CD8-positive, alpha-beta memory T cell (primary cell): ENCODE data around the gene PHACTR2. TPM values are rescaled to one million over a fixed set of nuclear protein-coding genes. Genes with fewer than 3 reads are reported as not detected.

Experiments used
- CTCF ChIA-PET: fragments of 350-600 bp; sonication (Branson Sonifier 250); formaldehyde crosslinking; loops from one replicate; lab custom pipeline; 2021; ENCODE audit warnings: antibody characterized with exemption; lab: Charles Lee
- POLR2A ChIA-PET: fragments of 350-600 bp; sonication (Branson Sonifier 250); formaldehyde crosslinking; loops from one replicate; lab custom pipeline; 2021; ENCODE audit warnings: antibody characterized with exemption; lab: Charles Lee
- DNase-seq, 5 donors: peaks; one replicate each; pipeline versions ENCODE4 v3.0.0 to v3.0.0-alpha.2; 2020 to 2022; ENCODE audit warnings: mixed read lengths in 1 of 5
- H3K27ac ChIP-seq: one replicate; pipeline ENCODE4 v1.7.0; 2013; ENCODE audit warnings: low read depth, mild to moderate bottlenecking, low read length, moderate library complexity
- H3K27me3 ChIP-seq: 2 replicates; pipeline ENCODE4 v1.7.0; 2013; ENCODE audit warnings: low read length, mild to moderate bottlenecking; ENCODE audit not compliant: insufficient read depth, poor library complexity, severe bottlenecking
- H3K36me3 ChIP-seq: 2 replicates; pipeline ENCODE4 v1.7.0; 2013; ENCODE audit warnings: mild to moderate bottlenecking, low read length, moderate library complexity; ENCODE audit not compliant: insufficient read depth
- H3K4me1 ChIP-seq: 2 replicates; pipeline ENCODE4 v1.7.0; 2013; ENCODE audit warnings: mild to moderate bottlenecking, low read length, moderate library complexity; ENCODE audit not compliant: insufficient read depth
- H3K4me3 ChIP-seq: 2 replicates; pipeline ENCODE4 v1.7.0; 2013; ENCODE audit warnings: mild to moderate bottlenecking, low read length
- H3K9me3 ChIP-seq: 2 replicates; pipeline ENCODE4 v1.7.0; 2013; ENCODE audit warnings: mild to moderate bottlenecking, low read length
- H3K27ac Mint-ChIP-seq, 8 donors: one replicate each; pipeline ENCODE4 v1.8.0; 2020 to 2021; ENCODE audit warnings: mixed read lengths in 8 of 8, mild to moderate bottlenecking in 6 of 8, inconsistent platforms in 3 of 8, moderate library complexity in 3 of 8
- H3K27me3 Mint-ChIP-seq, 2 donors: one replicate each; pipeline ENCODE4 v1.8.0; 2020 to 2021; ENCODE audit warnings: mixed read lengths in 2 of 2, mild to moderate bottlenecking in 1 of 2, moderate library complexity in 1 of 2
- H3K36me3 Mint-ChIP-seq, 3 donors: one replicate each; pipeline ENCODE4 v1.8.0; 2020 to 2021; ENCODE audit warnings: mixed read lengths in 3 of 3, inconsistent platforms in 1 of 3, mild to moderate bottlenecking in 1 of 3
- H3K4me1 Mint-ChIP-seq, 3 donors: one replicate each; pipeline ENCODE4 v1.8.0; 2020 to 2021; ENCODE audit warnings: mixed read lengths in 3 of 3, inconsistent platforms in 1 of 3, mild to moderate bottlenecking in 1 of 3
- H3K4me3 Mint-ChIP-seq, 7 donors: one replicate each; pipeline ENCODE4 v1.8.0; 2020 to 2021; ENCODE audit warnings: mixed read lengths in 7 of 7, mild to moderate bottlenecking in 6 of 7, moderate library complexity in 4 of 7, inconsistent platforms in 2 of 7
- H3K9me3 Mint-ChIP-seq, 5 donors: one replicate each; pipeline ENCODE4 v1.8.0; 2020 to 2022; ENCODE audit warnings: mixed read lengths in 5 of 5, mild to moderate bottlenecking in 3 of 5, moderate library complexity in 2 of 5, inconsistent platforms in 1 of 5
- polyA plus RNA-seq: library from polyadenylated mRNA; unstranded; fragments of 300-500 nt; fragmentation: Illumina TruSeq; gene quantifications from one replicate; pipeline ENCODE4 v1.2.3, GENCODE V29; 2021
- total RNA-seq, 2 experiments: library from RNA; stranded (reverse); gene quantifications; one replicate each; pipeline ENCODE4 v1.2.3, GENCODE V29; 2021

PHACTR2 gene
- total and polyA plus RNA-seq, 3 experiments from 2014 or later: 27.8 to 42.1 (median 29.1) TPM

GRCh38 chr6:143802833-143803565, 125.2 kb downstream of the PHACTR2 start:
- Histone ChIP-seq H3K4me1 (no peaks in the 10 kb centered on the region), H3K4me3 (no peak overlapping the region), H3K36me3 (no peaks in the 10 kb centered on the region), H3K9me3 (no peaks in the 10 kb centered on the region), H3K27me3 (no peaks in the 10 kb centered on the region), H3K27ac (no peak overlapping the region)
- ChIA-PET POLR2A (interaction anchor here (0.7 kb wide), 1 partner anchor 14 kb away, joined by 3 read pairs; no protein-coding TSS in a partner anchor), CTCF (no interaction called here)
- H3K27me3 Mint-ChIP-seq: peaks cover 0 to 2% of the 10 kb centered on the region in 2 donors
- peaks cover 32 to 65% (median 40%) of the 10 kb centered on the region in 3 donors for H3K36me3 Mint-ChIP-seq
- no peak overlapping the region for H3K4me3 Mint-ChIP-seq
- peak overlapping the region in 1 of 8 donors; percentile 72 for H3K27ac Mint-ChIP-seq
- no peak for DNase-seq
- peaks cover 11 to 22% (median 18%) of the 10 kb centered on the region in 5 donors for H3K9me3 Mint-ChIP-seq
- H3K4me1 Mint-ChIP-seq: peaks cover 7 to 39% (median 13%) of the 10 kb centered on the region in 3 donors

- Histone ChIP-seq H3K4me1 (no peaks in the 10 kb centered on the region), H3K9me3 (no peaks in the 10 kb centered on the region), H3K27ac (no peak overlapping the region), H3K27me3 (no peaks in the 10 kb centered on the region), H3K36me3 (no peaks in the 10 kb centered on the region), H3K4me3 (no peak overlapping the region)
- ChIA-PET CTCF (no interaction called here), POLR2A (no interaction called here)
- Mint-ChIP-seq H3K27ac (peak overlapping the region in 2 of 8 donors; percentile 40 to 83), H3K9me3 (peaks cover 9 to 16% (median 13%) of the 10 kb centered on the region in 5 donors), H3K27me3 (peaks cover 0 to 2% of the 10 kb centered on the region in 2 donors), H3K4me1 (peaks cover 7 to 37% (median 12%) of the 10 kb centered on the region in 3 donors), H3K4me3 (no peak overlapping the region), H3K36me3 (peaks cover 23 to 61% (median 35%) of the 10 kb centered on the region in 3 donors)
- no peak for DNase-seq
These were observed 126.2 kb downstream of the PHACTR2 start for GRCh38 chr6:143803769-143804568.

- Histone ChIP-seq H3K4me1 (no peaks in the 10 kb centered on the region), H3K27ac (peak overlapping the region; percentile 54), H3K9me3 (no peaks in the 10 kb centered on the region), H3K4me3 (no peak overlapping the region), H3K27me3 (no peaks in the 10 kb centered on the region), H3K36me3 (no peaks in the 10 kb centered on the region)
- peaks cover 7 to 30% (median 9%) of the 10 kb centered on the region in 3 donors for H3K4me1 Mint-ChIP-seq
- POLR2A ChIA-PET: no interaction called here
- H3K9me3 Mint-ChIP-seq: peaks cover under 1 to 7% (median 6%) of the 10 kb centered on the region in 5 donors
- DNase-seq: no peak
- H3K27me3 Mint-ChIP-seq: peaks cover 0 to 2% of the 10 kb centered on the region in 2 donors
- H3K4me3 Mint-ChIP-seq: no peak overlapping the region
- peaks cover 14 to 54% (median 26%) of the 10 kb centered on the region in 3 donors for H3K36me3 Mint-ChIP-seq
- H3K27ac Mint-ChIP-seq: peak overlapping the region in 1 of 8 donors; percentile 40
- CTCF ChIA-PET: no interaction called here
These were observed 127.1 kb downstream of the PHACTR2 start for GRCh38 chr6:143804835-143805239.

- peaks cover 0 to 44% (median 14%) of the 10 kb centered on the region in 3 donors for H3K36me3 Mint-ChIP-seq
- H3K4me1 Mint-ChIP-seq: peaks cover 4 to 22% (median 7%) of the 10 kb centered on the region in 3 donors
- Histone ChIP-seq H3K9me3 (no peaks in the 10 kb centered on the region), H3K4me3 (no peak overlapping the region), H3K27ac (peak overlapping the region; percentile 54), H3K36me3 (no peaks in the 10 kb centered on the region), H3K27me3 (no peaks in the 10 kb centered on the region), H3K4me1 (no peaks in the 10 kb centered on the region)
- no peaks in the 10 kb centered on the region for H3K9me3 Mint-ChIP-seq
- DNase-seq: no peak
- ChIA-PET CTCF (interaction anchor here (1.0 kb wide), 2 partner anchors 9 to 25 kb away, joined by 3 to 4 read pairs; no protein-coding TSS in a partner anchor), POLR2A (no interaction called here)
- no peaks in the 10 kb centered on the region for H3K27me3 Mint-ChIP-seq
- no peak overlapping the region for H3K4me3 Mint-ChIP-seq
- H3K27ac Mint-ChIP-seq: peak overlapping the region in 1 of 8 donors; percentile 36
These were observed 128.7 kb downstream of the PHACTR2 start for GRCh38 chr6:143806282-143807102.

- H3K4me3 Mint-ChIP-seq: no peak overlapping the region
- POLR2A ChIA-PET: no interaction called here
- no peak for DNase-seq
These were observed 129.5 kb downstream of the PHACTR2 start for GRCh38 chr6:143807103-143807772.

GRCh38 chr6:143810745-143811144, 133.0 kb downstream of the PHACTR2 start:
- ChIA-PET CTCF (no interaction called here), POLR2A (no interaction called here)
- peaks cover 0 to 18% (median under 1%) of the 10 kb centered on the region in 3 donors for H3K4me1 Mint-ChIP-seq

More at GRCh38 chr6:143807103-143807772, 129.5 kb downstream of the PHACTR2 start:
- CTCF ChIA-PET: interaction anchor here (1.0 kb wide), 2 partner anchors 9 to 26 kb away, joined by 3 to 4 read pairs; no protein-coding TSS in a partner anchor
- H3K27me3 Mint-ChIP-seq: no peaks in the 10 kb centered on the region
- H3K36me3 Mint-ChIP-seq: peaks cover 0 to 42% (median 14%) of the 10 kb centered on the region in 3 donors
- no peaks in the 10 kb centered on the region for H3K9me3 Mint-ChIP-seq
- Histone ChIP-seq H3K27me3 (no peaks in the 10 kb centered on the region), H3K36me3 (no peaks in the 10 kb centered on the region), H3K4me3 (no peak overlapping the region), H3K4me1 (no peaks in the 10 kb centered on the region), H3K9me3 (no peaks in the 10 kb centered on the region), H3K27ac (peak overlapping the region; percentile 39)
- peaks cover 4 to 22% (median 7%) of the 10 kb centered on the region in 3 donors for H3K4me1 Mint-ChIP-seq
- peak overlapping the region in 4 of 8 donors; percentile 18 to 71 (median 37) for H3K27ac Mint-ChIP-seq

More at GRCh38 chr6:143810745-143811144, 133.0 kb downstream of the PHACTR2 start:
- no peak for DNase-seq
- Mint-ChIP-seq H3K36me3 (peaks cover 0 to 35% (median 17%) of the 10 kb centered on the region in 3 donors), H3K27ac (peak overlapping the region in 2 of 8 donors; percentile 24 to 46), H3K27me3 (no peaks in the 10 kb centered on the region), H3K4me3 (no peak overlapping the region), H3K9me3 (no peaks in the 10 kb centered on the region)
- Histone ChIP-seq H3K4me1 (no peaks in the 10 kb centered on the region), H3K27me3 (no peaks in the 10 kb centered on the region), H3K27ac (no peak overlapping the region), H3K9me3 (no peaks in the 10 kb centered on the region), H3K4me3 (no peak overlapping the region), H3K36me3 (no peaks in the 10 kb centered on the region)
